GM12892 (cell line): ENCODE data around the gene PTPRN2.

Experiments
- POLR2A ChIP-seq: IDR thresholded peaks from 2 replicates; pipeline ENCODE4 v1.6.1; 2011; ENCODE audit warnings: low read depth, low read length, control low read depth
- POLR2AphosphoS5 ChIP-seq: IDR thresholded peaks from 2 replicates; pipeline ENCODE4 v1.6.1; 2011; ENCODE audit warnings: low read depth, low read length, control low read depth
- TAF1 ChIP-seq: IDR thresholded peaks from 2 replicates; pipeline ENCODE4 v1.6.1; 2011; ENCODE audit warnings: low read depth, mild to moderate bottlenecking, control low read depth, low read length, borderline replicate concordance

GRCh38 chr7:158094671-158095226, 492.9 kb downstream of the PTPRN2 start:
- TF ChIP-seq POLR2AphosphoS5 (no peak), POLR2A (no peak), TAF1 (no peak)
